Measurements from ENCODE around the gene HBEGF.

GRCh38 chr5:140365941-140366340 lies 19.5 kb upstream of the HBEGF start:
- TF ChIP-seq CTCF (IDR thresholded peaks at IDR 0.05; ENCODE audit: insufficient read depth, low read depth, low read length) (no peak), EZH2 (IDR thresholded peaks at IDR 0.05; ENCODE audit: insufficient read depth, low read length) (no peak)

All from astrocyte (in vitro differentiated cells and primary cell).